CD14-positive monocyte (primary cell): ENCODE measurements around the gene SLC26A1. TPM values are rescaled to one million over a fixed set of nuclear protein-coding genes. Genes with fewer than 3 reads are reported as not detected.

Experiments
- DNase-seq, 3 donors: peaks; one replicate each; pipeline ENCODE4 v3.0.0-alpha.2; 2011 to 2022
- H2AFZ ChIP-seq: 2 replicates; pipeline ENCODE4 v1.6.0; 2012; ENCODE audit warnings: mild to moderate bottlenecking, low read depth, low read length, inconsistent platforms; ENCODE audit not compliant: insufficient read depth, poor library complexity, severe bottlenecking
- H3K27ac ChIP-seq, 2 donors: 1 replicate in 1 of 2; 2 replicates in 1 of 2; pipeline ENCODE4 v1.5.1; 2012 to 2013; ENCODE audit warnings: low read length in 2 of 2, control low read depth in 1 of 2, inconsistent platforms in 1 of 2, low read depth in 1 of 2, mild to moderate bottlenecking in 1 of 2
- H3K27me3 ChIP-seq, 2 donors: one replicate each; pipeline versions ENCODE4 v1.6.0 to v1.6.1; 2011 to 2013; ENCODE audit warnings: low read length in 2 of 2; ENCODE audit not compliant: control insufficient read depth in 2 of 2, insufficient read depth in 2 of 2
- H3K36me3 ChIP-seq, 2 donors: replicated peaks in 1 of 2; 1 replicate in 1 of 2; 2 replicates in 1 of 2; pipeline versions ENCODE4 v1.5.1 to v1.6.1; 2012 to 2013; ENCODE audit warnings: low read length in 2 of 2, control low read depth in 1 of 2, inconsistent platforms in 1 of 2, mild to moderate bottlenecking in 1 of 2; ENCODE audit not compliant: insufficient read depth in 2 of 2, control insufficient read depth in 1 of 2
- H3K4me1 ChIP-seq, 2 donors: 1 replicate in 1 of 2; 2 replicates in 1 of 2; pipeline versions ENCODE4 v1.5.1 to v1.6.1; 2012 to 2013; ENCODE audit warnings: low read length in 2 of 2, control low read depth in 1 of 2, inconsistent platforms in 1 of 2, mild to moderate bottlenecking in 1 of 2, moderate library complexity in 1 of 2; ENCODE audit not compliant: insufficient read depth in 2 of 2, control insufficient read depth in 1 of 2
- H3K4me2 ChIP-seq: replicated peaks from 2 replicates; pipeline ENCODE3; 2012; ENCODE audit warnings: low read length, moderate library complexity, mild to moderate bottlenecking; ENCODE audit not compliant: poor library complexity, severe bottlenecking; ENCODE audit errors: extremely low read depth
- H3K4me3 ChIP-seq, 3 experiments: fragments of 200-600 bp in 1 of 3; sonication (generic) in 1 of 3; replicated peaks in 1 of 3; 1 replicate in 2 of 3; 2 replicates in 1 of 3; pipeline ENCODE4 v1.5.1; 2011 to 2013; ENCODE audit warnings: low read length in 3 of 3, mild to moderate bottlenecking in 3 of 3, control low read depth in 2 of 3, low read depth in 2 of 3, inconsistent platforms in 1 of 3, moderate library complexity in 1 of 3
- H3K79me2 ChIP-seq: 2 replicates; pipeline ENCODE4 v1.6.0; 2012; ENCODE audit warnings: mild to moderate bottlenecking, control low read depth, inconsistent platforms, low read length, moderate library complexity; ENCODE audit not compliant: insufficient read depth
- H3K9ac ChIP-seq: 2 replicates; pipeline ENCODE4 v1.6.0; 2017; ENCODE audit warnings: low read length, mild to moderate bottlenecking; ENCODE audit not compliant: insufficient read depth, poor library complexity, severe bottlenecking
- H3K9me3 ChIP-seq, 2 donors: replicated peaks in 1 of 2; 1 replicate in 1 of 2; 2 replicates in 1 of 2; pipeline versions ENCODE4 v1.5.1 to v1.6.1; 2012 to 2013; ENCODE audit warnings: low read length in 2 of 2, control low read depth in 1 of 2; ENCODE audit not compliant: control insufficient read depth in 1 of 2, insufficient read depth in 1 of 2
- H4K20me1 ChIP-seq: 2 replicates; pipeline ENCODE4 v1.6.0; 2012; ENCODE audit warnings: mild to moderate bottlenecking, low read length, control low read depth, moderate library complexity; ENCODE audit not compliant: insufficient read depth
- H3K27ac Mint-ChIP-seq, 7 donors: one replicate each; pipeline ENCODE4 v1.8.0; 2020; ENCODE audit warnings: mild to moderate bottlenecking in 7 of 7, mixed read lengths in 7 of 7, moderate library complexity in 6 of 7, inconsistent platforms in 2 of 7
- H3K27me3 Mint-ChIP-seq, 3 donors: one replicate each; pipeline ENCODE4 v1.8.0; 2021 to 2022; ENCODE audit warnings: low read depth in 3 of 3, mild to moderate bottlenecking in 3 of 3, mixed read lengths in 3 of 3, moderate library complexity in 3 of 3, inconsistent platforms in 1 of 3
- H3K36me3 Mint-ChIP-seq, 2 donors: one replicate each; pipeline ENCODE4 v1.8.0; 2020; ENCODE audit warnings: mixed read lengths in 2 of 2, inconsistent platforms in 1 of 2, mild to moderate bottlenecking in 1 of 2
- H3K4me1 Mint-ChIP-seq: one replicate; pipeline ENCODE4 v1.8.0; 2020; ENCODE audit warnings: mild to moderate bottlenecking, mixed read lengths
- H3K4me3 Mint-ChIP-seq, 2 donors: one replicate each; pipeline ENCODE4 v1.8.0; 2020; ENCODE audit warnings: mild to moderate bottlenecking in 2 of 2, mixed read lengths in 2 of 2, moderate library complexity in 1 of 2
- H3K9me3 Mint-ChIP-seq, 7 donors: one replicate each; pipeline ENCODE4 v1.8.0; 2020 to 2022; ENCODE audit warnings: mixed read lengths in 7 of 7, mild to moderate bottlenecking in 6 of 7, moderate library complexity in 6 of 7, inconsistent platforms in 2 of 7
- CTCF ChIP-seq: fragments of 200-600 bp; IDR thresholded peaks from one replicate; pipeline ENCODE4 v1.8.0; 2022; ENCODE audit warnings: antibody characterized with exemption, mild to moderate bottlenecking
- whole genome bisulfite sequencing: methylation state at CpG from one replicate; pipeline ENCODE4 v1.1.5; 2013; ENCODE audit warnings: missing lambda C conversion rate; ENCODE audit not compliant: insufficient coverage; 5-methylcytosine and 5-hydroxymethylcytosine counted together
- intact Hi-C, 2 donors: fragments of 100-400 bp; cut with micrococcal nuclease; formaldehyde crosslinking; loops; one replicate each; pipeline versions ENCODE4 v1.15.0 to v1.15.1; 2023
- polyA plus RNA-seq, 3 donors: library from polyadenylated mRNA; depleted of rRNA in 1 of 3; unstranded in 2 of 3; stranded (reverse) in 1 of 3; fragments of 300-500 nt in 2 of 3; fragments of >200 nt in 1 of 3; fragmentation: Illumina TruSeq in 2 of 3; gene quantifications; 1 replicate in 2 of 3; 2 replicates in 1 of 3; pipeline ENCODE4 v1.2.3, GENCODE V29; 2012 to 2021

SLC26A1 gene
- polyA plus RNA-seq, 3 donors = 0.16 to 0.37 (median 0.18) TPM

GRCh38 chr4:974668-975067 lies 18.5 kb downstream of the SLC26A1 start:
- no peak overlapping the region for H3K4me3 Mint-ChIP-seq
- Histone ChIP-seq H4K20me1 (peaks cover 30% of the 10 kb centered on the region), H3K79me2 (peaks cover 18% of the 10 kb centered on the region), H2AFZ (no peak overlapping the region), H3K4me2 (no peak overlapping the region), H3K36me3 (peaks cover 0 to 5% of the 10 kb centered on the region in 2 donors), H3K4me3 (no peak overlapping the region), H3K9ac (no peak overlapping the region), H3K27ac (no peak overlapping the region), H3K27me3 (peaks cover 0 to 8% of the 10 kb centered on the region in 2 donors), H3K4me1 (peaks cover 43 to 56% of the 10 kb centered on the region in 2 donors), H3K9me3 (no peaks in the 10 kb centered on the region)
- peaks cover 0 to 5% (median 4%) of the 10 kb centered on the region in 7 donors for H3K9me3 Mint-ChIP-seq
- WGBS = 97% methylated on average over 4 of the region's 9 CpGs
- H3K27ac Mint-ChIP-seq = peak overlapping the region in 1 of 7 donors; percentile 58
- TF ChIP-seq CTCF = no peak
- H3K4me1 Mint-ChIP-seq = peaks cover 24% of the 10 kb centered on the region
- peaks cover 7% of the 10 kb centered on the region in 2 donors for H3K36me3 Mint-ChIP-seq
- DNase-seq = no peak
- intact Hi-C loops = loop anchor here in 1 of 2 donors (5.0 to 10.0 kb wide), 3 partner anchors 33 to 190 kb away; no protein-coding TSS in a partner anchor
- peaks cover 2 to 15% (median 3%) of the 10 kb centered on the region in 3 donors for H3K27me3 Mint-ChIP-seq

- peaks cover 2 to 18% (median 8%) of the 10 kb centered on the region in 3 donors for H3K27me3 Mint-ChIP-seq
- H2AFZ ChIP-seq = peak within 1 kb of the TSS; percentile 65
- intact Hi-C loops = loop anchor here (2.0 to 10.0 kb wide), 5 partner anchors 34 to 189 kb away; partner anchors contain the start of gene FGFRL1 (in 1 of the 2)
- H3K36me3 ChIP-seq = peaks cover 0 to 5% of the 10 kb centered on the region in 2 donors
- H3K4me1 ChIP-seq = peaks cover 33 to 47% of the 10 kb centered on the region in 2 donors
- peak within 1 kb of the TSS; percentile 74 for H3K9ac ChIP-seq
- DNase-seq = peak; percentile 85 to 93 (median 89)
- whole genome bisulfite sequencing = 22% methylated on average over 119 of the region's 123 CpGs
- no peaks in the 10 kb centered on the region for H3K9me3 ChIP-seq
- peaks cover 38% of the 10 kb centered on the region for H4K20me1 ChIP-seq
- peak within 1 kb of the TSS in 2 of 7 donors; percentile 58 to 83 for H3K27ac Mint-ChIP-seq
- peaks cover 18% of the 10 kb centered on the region for H3K79me2 ChIP-seq
- peaks cover 0 to 14% of the 10 kb centered on the region in 2 donors for H3K27me3 ChIP-seq
- peak within 1 kb of the TSS; percentile 98 for H3K4me2 ChIP-seq
- H3K4me3 Mint-ChIP-seq = peak within 1 kb of the TSS; percentile 68 to 77
- peak within 1 kb of the TSS; percentile 46 to 90 (median 87) for H3K4me3 ChIP-seq
- H3K36me3 Mint-ChIP-seq = peaks cover 7 to 8% of the 10 kb centered on the region in 2 donors
- TF ChIP-seq CTCF = no peak
- H3K4me1 Mint-ChIP-seq = peaks cover 17% of the 10 kb centered on the region
- peaks cover 0 to 5% (median 4%) of the 10 kb centered on the region in 7 donors for H3K9me3 Mint-ChIP-seq
- H3K27ac ChIP-seq = peak within 1 kb of the TSS in 1 of 2 donors; percentile 41
Observed at GRCh38 chr4:973431-974397, 19.5 kb downstream of the SLC26A1 start, which contains the start of gene DGKQ. Gene DGKQ (minus strand): TSS chr4:973569. CDS start chr4:973482, 87 bp downstream.
